HUES6 (cell line): ENCODE results near the gene KCP.
"Not testable (repeated sequence)": the region's sequence is repeated elsewhere in the genome, so short reads cannot be mapped to it uniquely, and the experiment has no call there.

Experiments
- H3K27ac ChIP-seq: 2 replicates; pipeline ENCODE4 v1.7.0; 2013; ENCODE audit warnings: low read depth, mild to moderate bottlenecking, low read length, inconsistent platforms
- H3K27me3 ChIP-seq: 2 replicates; pipeline ENCODE4 v1.6.1; 2013; ENCODE audit warnings: low read length; ENCODE audit not compliant: control insufficient read depth, insufficient read depth
- H3K36me3 ChIP-seq: 2 replicates; pipeline ENCODE4 v1.6.1; 2013; ENCODE audit warnings: low read length; ENCODE audit not compliant: control insufficient read depth, insufficient read depth
- H3K4me1 ChIP-seq: 2 replicates; pipeline ENCODE4 v1.6.1; 2013; ENCODE audit warnings: low read length; ENCODE audit not compliant: control insufficient read depth, insufficient read depth
- H3K4me3 ChIP-seq: 2 replicates; pipeline ENCODE4 v1.5.1; 2013; ENCODE audit warnings: low read depth, low read length
- H3K9ac ChIP-seq: one replicate; pipeline ENCODE4 v1.6.1; 2013; ENCODE audit warnings: mild to moderate bottlenecking, low read length
- H3K9me3 ChIP-seq: 2 replicates; pipeline ENCODE4 v1.6.1; 2013; ENCODE audit warnings: low read depth, low read length; ENCODE audit not compliant: control insufficient read depth, insufficient read depth

KCP gene

GRCh38 chr7:128918016-128918665 lies 7.6 kb upstream of the KCP start:
- Histone ChIP-seq H3K4me3 (no peak overlapping the region), H3K9ac (no peak overlapping the region), H3K9me3 (no peaks in the 10 kb centered on the region), H3K4me1 (peaks cover 19% of the 10 kb centered on the region), H3K27ac (no peak overlapping the region), H3K27me3 (peaks cover 26% of the 10 kb centered on the region; the same call in 1 of the 2 replicates), H3K36me3 (no peaks in the 10 kb centered on the region)

GRCh38 chr7:128917122-128917521 lies 6.6 kb upstream of the KCP start:
- Histone ChIP-seq H3K9ac (no peak overlapping the region), H3K9me3 (no peaks in the 10 kb centered on the region), H3K27me3 (peaks cover 26% of the 10 kb centered on the region; the same call in 1 of the 2 replicates), H3K4me3 (no peak overlapping the region), H3K27ac (no peak overlapping the region), H3K4me1 (peaks cover 22% of the 10 kb centered on the region), H3K36me3 (no peaks in the 10 kb centered on the region)

GRCh38 chr7:128916643-128916915 lies 6.1 kb upstream of the KCP start:
- H3K4me1 ChIP-seq, result peaks cover 28% of the 10 kb centered on the region
- no peak overlapping the region for H3K27ac ChIP-seq
- no peaks in the 10 kb centered on the region for H3K36me3 ChIP-seq
- H3K9me3 ChIP-seq, result no peaks in the 10 kb centered on the region
- H3K4me3 ChIP-seq, result no peak overlapping the region
- H3K27me3 ChIP-seq, result peaks cover 26% of the 10 kb centered on the region; the same call in 1 of the 2 replicates
- H3K9ac ChIP-seq, result no peak overlapping the region

GRCh38 chr7:128915841-128916642 lies 5.5 kb upstream of the KCP start:
- Histone ChIP-seq H3K4me1 (peaks cover 32% of the 10 kb centered on the region), H3K27ac (no peak overlapping the region), H3K4me3 (peak overlapping the region; percentile 36; the same call in 1 of the 2 replicates), H3K9ac (no peak overlapping the region), H3K36me3 (no peaks in the 10 kb centered on the region), H3K9me3 (no peaks in the 10 kb centered on the region), H3K27me3 (peaks cover 26% of the 10 kb centered on the region; the same call in 1 of the 2 replicates)

- Histone ChIP-seq H3K9me3 (no peaks in the 10 kb centered on the region), H3K4me3 (peak overlapping the region; percentile 45; the same call in 1 of the 2 replicates), H3K4me1 (peaks cover 30% of the 10 kb centered on the region), H3K27ac (no peak overlapping the region), H3K27me3 (peaks cover 33% of the 10 kb centered on the region; the same call in 1 of the 2 replicates), H3K36me3 (no peaks in the 10 kb centered on the region), H3K9ac (no peak overlapping the region)
Observed at GRCh38 chr7:128915271-128915819, 4.8 kb upstream of the KCP start.

GRCh38 chr7:128914566-128915151 lies 4.2 kb upstream of the KCP start:
- Histone ChIP-seq H3K36me3 (no peaks in the 10 kb centered on the region), H3K9ac (no peak overlapping the region), H3K9me3 (no peaks in the 10 kb centered on the region), H3K27me3 (peaks cover 38% of the 10 kb centered on the region; the same call in 1 of the 2 replicates), H3K27ac (no peak overlapping the region), H3K4me1 (peaks cover 26% of the 10 kb centered on the region), H3K4me3 (no peak overlapping the region)

GRCh38 chr7:128913870-128914565 lies 3.5 kb upstream of the KCP start:
- Histone ChIP-seq H3K27me3 (peaks cover 41% of the 10 kb centered on the region; the same call in 1 of the 2 replicates), H3K4me1 (peaks cover 31% of the 10 kb centered on the region), H3K27ac (no peak overlapping the region), H3K9ac (no peak overlapping the region), H3K4me3 (no peak overlapping the region), H3K36me3 (no peaks in the 10 kb centered on the region), H3K9me3 (no peaks in the 10 kb centered on the region)

- peaks cover 42% of the 10 kb centered on the region; the same call in 1 of the 2 replicates for H3K27me3 ChIP-seq
- H3K9me3 ChIP-seq, H3K36me3 ChIP-seq, H3K27ac ChIP-seq, H3K4me3 ChIP-seq, H3K9ac ChIP-seq: not testable (repeated sequence)
- peaks cover 32% of the 10 kb centered on the region for H3K4me1 ChIP-seq
Observed at GRCh38 chr7:128912709-128913495, 2.4 kb upstream of the KCP start.

GRCh38 chr7:128912281-128912680 lies 1.8 kb upstream of the KCP start:
- Histone ChIP-seq H3K9me3 (no peaks in the 10 kb centered on the region), H3K4me1 (peaks cover 32% of the 10 kb centered on the region), H3K36me3 (no peaks in the 10 kb centered on the region; the same call in 1 of the 2 replicates), H3K9ac (no peak overlapping the region), H3K4me3 (peak overlapping the region; percentile 46; the same call in 1 of the 2 replicates), H3K27me3 (peaks cover 42% of the 10 kb centered on the region; the same call in 1 of the 2 replicates), H3K27ac (no peak overlapping the region)
